ENCODE results near the gene VIPAS39. TPM values are rescaled to one million over a fixed set of nuclear protein-coding genes. Genes with fewer than 3 reads are reported as not detected.

Gene VIPAS39
- total and polyA plus RNA-seq, 2 of the 13 experiments (the other 11 are each of a cell fraction or from before 2014, with no cell fraction given) = 13.3 to 21.5 TPM

DNA sequence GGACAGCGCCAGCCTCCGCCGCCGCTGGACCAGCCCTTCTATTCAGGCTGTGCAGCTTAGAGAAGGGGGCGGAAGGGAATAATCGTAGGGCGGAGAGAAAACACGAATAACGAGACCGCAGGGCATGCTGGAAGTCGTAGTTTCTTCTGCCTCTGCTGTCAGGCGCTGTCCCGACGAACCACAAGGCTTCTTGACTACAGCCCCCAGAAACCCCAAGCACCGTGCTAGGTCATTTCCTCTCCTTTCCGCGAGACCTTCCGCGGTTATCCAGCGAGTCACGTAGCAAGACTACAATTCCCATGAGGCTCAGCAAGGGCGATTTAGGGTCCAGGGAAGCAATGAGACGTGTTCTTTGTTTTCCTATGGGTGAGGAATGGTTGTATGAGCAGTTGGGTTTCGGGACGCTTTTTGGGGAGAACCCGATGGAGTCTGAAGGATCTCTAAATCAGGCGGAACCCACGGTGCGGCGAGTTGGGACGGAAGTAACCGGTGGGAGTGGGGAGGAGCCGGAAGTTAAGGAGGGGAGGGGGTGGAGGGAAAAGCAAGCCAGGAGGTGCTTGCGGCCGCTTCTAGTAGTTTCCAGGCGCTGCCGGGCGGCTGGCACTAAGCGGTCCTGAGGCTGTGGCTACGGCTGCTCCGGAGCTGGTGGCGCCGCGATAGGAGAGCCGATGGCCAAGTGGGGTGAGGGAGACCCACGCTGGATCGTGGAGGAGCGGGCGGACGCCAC is at the start of gene VIPAS39, which contains the start of gene AHSA1 (continued):
- no peak for TF ChIP-seq CEBPB (IDR thresholded peaks at IDR 0.05; ENCODE audit: borderline replicate concordance, low read depth, low read length)
- TF ChIP-seq ZFP91 (CRISPR knock-in tag; IDR thresholded peaks at IDR 0.05; ENCODE audit: borderline replicate concordance) = no peak; the same call in none of the 2 replicates
- no peak; the same call in 1 of the 2 replicates for TF ChIP-seq ZNF205 (CRISPR knock-in tag; IDR thresholded peaks at IDR 0.05)
- TF ChIP-seq TARDBP (CRISPR knock-in tag; IDR thresholded peaks at IDR 0.05) = peak; percentile 45; the same call in 1 of the 2 replicates
- TF ChIP-seq POLR2AphosphoS5 (IDR thresholded peaks at IDR 0.05; ENCODE audit: low read depth, low read length) = peak; percentile 94
- TF ChIP-seq PAX8 (CRISPR knock-in tag; IDR thresholded peaks at IDR 0.05; ENCODE audit: borderline replicate concordance) = 0 out of 2 replicates have a peak, but pooled peaks have one; percentile 16
- TF ChIP-seq NFYB (CRISPR knock-in tag; IDR thresholded peaks at IDR 0.05) = peak; percentile 52
- peak; percentile 86 for TF ChIP-seq ZNF784 (CRISPR knock-in tag; IDR thresholded peaks at IDR 0.05; ENCODE audit: borderline replicate concordance)
- TF ChIP-seq, protein P1, sequence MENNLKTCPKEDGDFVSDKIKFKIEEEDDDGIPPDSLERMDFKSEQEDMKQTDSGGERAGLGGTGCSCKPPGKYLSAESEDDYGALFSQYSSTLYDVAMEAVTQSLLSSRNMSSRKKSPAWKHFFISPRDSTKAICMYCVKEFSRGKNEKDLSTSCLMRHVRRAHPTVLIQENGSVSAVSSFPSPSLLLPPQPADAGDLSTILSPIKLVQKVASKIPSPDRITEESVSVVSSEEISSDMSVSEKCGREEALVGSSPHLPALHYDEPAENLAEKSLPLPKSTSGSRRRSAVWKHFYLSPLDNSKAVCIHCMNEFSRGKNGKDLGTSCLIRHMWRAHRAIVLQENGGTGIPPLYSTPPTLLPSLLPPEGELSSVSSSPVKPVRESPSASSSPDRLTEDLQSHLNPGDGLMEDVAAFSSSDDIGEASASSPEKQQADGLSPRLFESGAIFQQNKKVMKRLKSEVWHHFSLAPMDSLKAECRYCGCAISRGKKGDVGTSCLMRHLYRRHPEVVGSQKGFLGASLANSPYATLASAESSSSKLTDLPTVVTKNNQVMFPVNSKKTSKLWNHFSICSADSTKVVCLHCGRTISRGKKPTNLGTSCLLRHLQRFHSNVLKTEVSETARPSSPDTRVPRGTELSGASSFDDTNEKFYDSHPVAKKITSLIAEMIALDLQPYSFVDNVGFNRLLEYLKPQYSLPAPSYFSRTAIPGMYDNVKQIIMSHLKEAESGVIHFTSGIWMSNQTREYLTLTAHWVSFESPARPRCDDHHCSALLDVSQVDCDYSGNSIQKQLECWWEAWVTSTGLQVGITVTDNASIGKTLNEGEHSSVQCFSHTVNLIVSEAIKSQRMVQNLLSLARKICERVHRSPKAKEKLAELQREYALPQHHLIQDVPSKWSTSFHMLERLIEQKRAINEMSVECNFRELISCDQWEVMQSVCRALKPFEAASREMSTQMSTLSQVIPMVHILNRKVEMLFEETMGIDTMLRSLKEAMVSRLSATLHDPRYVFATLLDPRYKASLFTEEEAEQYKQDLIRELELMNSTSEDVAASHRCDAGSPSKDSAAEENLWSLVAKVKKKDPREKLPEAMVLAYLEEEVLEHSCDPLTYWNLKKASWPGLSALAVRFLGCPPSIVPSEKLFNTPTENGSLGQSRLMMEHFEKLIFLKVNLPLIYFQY (CRISPR knock-in tag; IDR thresholded peaks at IDR 0.05; ENCODE audit: borderline replicate concordance) = 0 out of 2 replicates have a peak, but pooled peaks have one; percentile 46
- no peak; the same call in 1 of the 2 replicates for TF ChIP-seq KLF6 (CRISPR knock-in tag; IDR thresholded peaks at IDR 0.05)
- TF ChIP-seq, protein P2, sequence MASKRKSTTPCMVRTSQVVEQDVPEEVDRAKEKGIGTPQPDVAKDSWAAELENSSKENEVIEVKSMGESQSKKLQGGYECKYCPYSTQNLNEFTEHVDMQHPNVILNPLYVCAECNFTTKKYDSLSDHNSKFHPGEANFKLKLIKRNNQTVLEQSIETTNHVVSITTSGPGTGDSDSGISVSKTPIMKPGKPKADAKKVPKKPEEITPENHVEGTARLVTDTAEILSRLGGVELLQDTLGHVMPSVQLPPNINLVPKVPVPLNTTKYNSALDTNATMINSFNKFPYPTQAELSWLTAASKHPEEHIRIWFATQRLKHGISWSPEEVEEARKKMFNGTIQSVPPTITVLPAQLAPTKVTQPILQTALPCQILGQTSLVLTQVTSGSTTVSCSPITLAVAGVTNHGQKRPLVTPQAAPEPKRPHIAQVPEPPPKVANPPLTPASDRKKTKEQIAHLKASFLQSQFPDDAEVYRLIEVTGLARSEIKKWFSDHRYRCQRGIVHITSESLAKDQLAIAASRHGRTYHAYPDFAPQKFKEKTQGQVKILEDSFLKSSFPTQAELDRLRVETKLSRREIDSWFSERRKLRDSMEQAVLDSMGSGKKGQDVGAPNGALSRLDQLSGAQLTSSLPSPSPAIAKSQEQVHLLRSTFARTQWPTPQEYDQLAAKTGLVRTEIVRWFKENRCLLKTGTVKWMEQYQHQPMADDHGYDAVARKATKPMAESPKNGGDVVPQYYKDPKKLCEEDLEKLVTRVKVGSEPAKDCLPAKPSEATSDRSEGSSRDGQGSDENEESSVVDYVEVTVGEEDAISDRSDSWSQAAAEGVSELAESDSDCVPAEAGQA (IDR thresholded peaks at IDR 0.05; ENCODE audit: low read depth) = peak; percentile 57; the same call in 1 of the 2 replicates
- TF ChIP-seq, protein P2 (CRISPR knock-in tag; IDR thresholded peaks at IDR 0.05; ENCODE audit: borderline replicate concordance) = no peak
- peak; percentile 98 for TF ChIP-seq KDM5A (IDR thresholded peaks at IDR 0.05; ENCODE audit: borderline replicate concordance, low read length)
- TF ChIP-seq, protein P3, sequence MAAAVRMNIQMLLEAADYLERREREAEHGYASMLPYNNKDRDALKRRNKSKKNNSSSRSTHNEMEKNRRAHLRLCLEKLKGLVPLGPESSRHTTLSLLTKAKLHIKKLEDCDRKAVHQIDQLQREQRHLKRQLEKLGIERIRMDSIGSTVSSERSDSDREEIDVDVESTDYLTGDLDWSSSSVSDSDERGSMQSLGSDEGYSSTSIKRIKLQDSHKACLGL (CRISPR knock-in tag; IDR thresholded peaks at IDR 0.05) = no peak; the same call in 1 of the 2 replicates
- peak; percentile 71 for TF ChIP-seq KDM2A (CRISPR knock-in tag; IDR thresholded peaks at IDR 0.05; ENCODE audit: borderline replicate concordance, low read depth)
